Pericardium fibroblast (primary cell): ENCODE results near the gene CFAP410. TPM values are rescaled to one million over a fixed set of nuclear protein-coding genes. Genes with fewer than 3 reads are reported as not detected.

Source experiments
- total RNA-seq: library from RNA; depleted of rRNA; stranded (reverse); fragments of >200 nt; gene quantifications from 2 replicates; pipeline ENCODE4 v1.2.3, GENCODE V29; 2015

CFAP410 gene
- total RNA-seq, result 18.7 and 21.5 TPM in 2 replicates

DNA sequence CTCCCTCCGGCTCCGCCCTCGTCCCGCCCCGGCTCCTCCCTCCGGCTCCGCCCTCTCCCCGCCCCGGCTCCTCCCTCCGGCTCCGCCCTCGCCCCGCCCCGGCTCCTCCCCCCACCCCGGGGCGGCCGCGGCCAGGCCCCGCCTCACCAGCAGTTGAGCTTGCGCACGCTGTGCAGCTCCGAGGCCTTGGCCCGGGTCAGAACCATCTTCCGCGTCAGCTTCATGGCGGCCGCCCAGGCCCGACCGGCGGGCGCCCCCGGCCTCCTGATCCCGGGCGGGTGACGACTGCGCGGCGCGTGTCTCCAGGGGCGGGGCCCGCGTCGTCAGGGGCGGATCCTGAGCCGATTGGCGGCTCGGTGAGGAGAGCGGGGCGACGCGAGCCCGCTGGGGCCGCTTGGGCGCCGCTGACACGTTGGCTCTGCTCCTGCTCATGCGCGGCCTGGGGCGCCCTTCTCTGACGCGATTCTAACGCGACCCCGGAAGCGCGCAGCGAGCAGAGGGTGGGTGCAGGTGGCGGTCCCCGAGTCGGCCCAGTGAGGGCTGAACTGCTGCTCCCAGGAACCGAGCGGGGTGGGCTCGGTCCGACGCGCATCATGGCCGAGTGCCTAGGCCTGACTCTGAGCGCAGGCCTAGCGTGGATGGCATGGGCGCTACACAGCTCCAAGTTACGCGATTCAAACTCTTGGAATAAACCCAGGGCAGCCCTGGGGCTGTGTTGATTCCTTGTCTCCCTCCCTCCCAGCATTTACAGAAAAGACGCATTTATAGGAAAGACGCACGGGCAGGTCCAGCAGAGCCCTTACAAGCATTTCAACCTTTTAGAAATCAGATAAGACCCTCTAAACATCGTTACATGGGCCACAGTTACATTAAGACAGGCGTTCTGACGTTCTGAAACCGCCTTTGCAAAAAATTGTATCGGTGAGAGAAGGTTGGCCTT is at the start of gene CFAP410:
Gene CFAP410 (minus strand): TSS at position 420 of the 940 bp plus-strand sequence. CDS start 196 bp downstream, at position 224.

DNA sequence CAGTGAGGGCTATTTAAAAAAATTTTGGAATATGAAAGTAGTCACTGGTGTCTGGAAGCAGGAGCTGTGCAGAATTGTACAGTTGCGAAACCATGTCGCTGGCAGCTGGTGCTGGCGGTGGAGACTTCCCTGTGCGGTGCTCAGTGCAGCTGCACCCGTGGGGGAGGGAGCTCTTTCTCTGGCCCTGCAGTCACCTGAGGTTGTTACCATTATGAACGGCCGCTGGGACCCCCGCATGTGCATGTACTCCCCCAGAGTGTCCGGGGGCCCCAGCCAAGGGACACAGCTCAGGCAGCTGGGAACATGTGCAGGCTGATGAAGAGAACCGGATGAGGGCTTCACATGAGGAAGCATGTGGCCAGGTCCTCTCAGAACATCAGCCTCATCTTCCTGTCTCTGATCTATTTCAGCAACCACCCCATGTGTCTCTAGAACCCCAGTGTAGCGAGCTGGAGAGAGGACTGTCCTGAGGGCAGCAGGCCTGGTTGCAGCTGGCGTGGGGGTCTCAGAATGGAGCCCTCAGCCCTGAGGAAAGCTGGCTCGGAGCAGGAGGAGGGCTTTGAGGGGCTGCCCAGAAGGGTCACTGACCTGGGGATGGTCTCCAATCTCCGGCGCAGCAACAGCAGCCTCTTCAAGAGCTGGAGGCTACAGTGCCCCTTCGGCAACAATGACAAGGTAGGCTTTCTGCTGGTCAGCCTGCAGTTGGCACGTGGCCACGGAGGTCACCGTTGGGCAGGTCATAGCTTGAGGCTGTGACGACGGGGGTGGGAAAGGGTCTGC is 14.2 kb upstream of the CFAP410 start, which contains the start of gene TRPM2:
Gene TRPM2 (plus strand): TSS at position 431 of the 780 bp plus-strand sequence. CDS start 80 bp downstream, at position 511.

DNA sequence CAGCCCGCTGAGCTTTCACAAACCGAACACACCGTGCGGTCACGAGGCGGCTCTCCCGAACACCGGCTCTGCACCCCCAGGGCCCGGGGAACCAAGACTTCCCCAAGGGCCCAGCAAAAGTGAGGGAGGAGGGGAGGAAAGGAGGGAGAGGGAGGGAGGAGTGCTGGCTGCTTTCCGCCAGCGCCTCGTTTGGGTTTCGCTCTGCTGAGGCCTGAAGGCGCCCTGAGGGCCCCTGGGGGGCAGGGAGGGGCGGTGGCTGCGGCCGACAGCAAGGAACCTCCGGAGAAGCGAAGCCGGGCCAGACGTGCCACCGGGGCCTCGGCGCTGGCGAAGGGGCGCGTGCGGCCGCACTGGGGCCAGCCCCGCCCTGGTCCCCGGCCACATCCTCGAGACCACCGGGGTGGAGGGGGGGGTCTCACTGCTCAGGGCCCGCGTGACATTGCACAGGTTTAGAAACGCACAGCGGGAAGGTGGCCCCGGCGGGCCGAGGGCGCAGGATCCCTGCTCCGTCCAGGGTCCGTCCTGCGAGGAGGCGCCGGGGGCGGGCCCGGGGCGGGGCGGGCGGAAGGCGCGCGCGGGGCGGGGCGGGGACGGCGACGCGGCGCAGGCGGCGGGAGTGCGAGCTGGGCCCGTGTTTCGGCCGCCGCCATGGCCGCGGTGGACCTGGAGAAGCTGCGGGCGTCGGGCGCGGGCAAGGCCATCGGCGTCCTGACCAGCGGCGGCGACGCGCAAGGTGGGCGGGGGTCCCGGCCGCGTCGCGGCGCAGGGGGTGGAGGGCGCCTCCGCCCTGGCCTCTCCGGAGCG is 39.5 kb downstream of the CFAP410 start, which contains the start of gene PFKL:
Gene PFKL (plus strand): TSS at position 596 of the 804 bp plus-strand sequence. CDS start 53 bp downstream, at position 649.

DNA sequence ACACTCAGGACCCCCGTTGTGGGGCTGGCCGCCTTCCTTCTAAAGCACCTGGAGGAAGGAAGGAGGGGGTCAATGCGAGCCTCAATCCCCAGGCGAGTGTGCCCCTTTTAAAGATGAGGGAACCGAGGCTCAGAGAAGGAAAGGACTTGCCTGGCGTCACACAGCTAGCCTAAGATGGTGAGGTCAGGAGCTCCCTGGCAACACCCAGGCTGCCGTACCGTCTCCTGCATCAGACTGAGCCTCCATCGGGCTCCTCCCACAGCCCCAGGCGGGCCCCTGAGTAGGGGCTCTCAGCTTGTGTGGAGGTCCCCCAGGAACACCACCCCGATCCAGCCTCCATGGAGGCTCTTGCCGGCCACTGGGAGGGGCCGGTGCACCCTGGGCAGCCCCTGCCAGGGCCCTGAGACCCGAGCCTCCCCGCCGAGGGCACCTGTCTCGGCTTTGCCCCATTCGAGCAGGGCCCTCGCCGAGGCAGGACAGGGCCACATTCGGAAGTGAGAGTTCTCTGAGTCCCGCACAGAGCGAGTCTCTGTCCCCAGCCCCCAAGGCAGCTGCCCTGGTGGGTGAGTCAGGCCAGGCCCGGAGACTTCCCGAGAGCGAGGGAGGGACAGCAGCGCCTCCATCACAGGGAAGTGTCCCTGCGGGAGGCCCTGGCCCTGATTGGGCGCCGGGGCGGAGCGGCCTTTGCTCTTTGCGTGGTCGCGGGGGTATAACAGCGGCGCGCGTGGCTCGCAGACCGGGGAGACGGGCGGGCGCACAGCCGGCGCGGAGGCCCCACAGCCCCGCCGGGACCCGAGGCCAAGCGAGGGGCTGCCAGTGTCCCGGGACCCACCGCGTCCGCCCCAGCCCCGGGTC is 53.8 kb downstream of the CFAP410 start, which contains the start of gene AIRE:
Gene AIRE (plus strand): TSS at position 739 of the 855 bp plus-strand sequence. CDS start 131 bp downstream, outside the sequence.

Other genes starting within 250 kb of the CFAP410 start
- gene PWP2, start 232.0 kb downstream of the CFAP410 start, total RNA-seq, result 2.2 and 11.2 TPM in 2 replicates
- gene GATD3, start 205.7 kb downstream of the CFAP410 start, total RNA-seq, result 9.9 and 68.1 TPM in 2 replicates
- gene ICOSLG, start 98.4 kb downstream of the CFAP410 start, total RNA-seq, result 0.35 TPM in 1 of 2 replicates, not detected in the other
- not detected in 2 replicates for gene DNMT3L, start 77.5 kb downstream of the CFAP410 start, total RNA-seq
- gene AIRE, start 53.5 kb downstream of the CFAP410 start, total RNA-seq, result not detected in 2 replicates
- gene PFKL, start 39.3 kb downstream of the CFAP410 start, total RNA-seq, result 96.3 and 149 TPM in 2 replicates
- gene TRPM2, start 14.2 kb upstream of the CFAP410 start, total RNA-seq, result not detected in 2 replicates
- gene LRRC3, start 116.1 kb upstream of the CFAP410 start, total RNA-seq, result 3.0 and 3.5 TPM in 2 replicates
- gene KRTAP10-1, start 200.8 kb upstream of the CFAP410 start, total RNA-seq, result not detected in 2 replicates
- gene KRTAP10-2, start 212.1 kb upstream of the CFAP410 start, total RNA-seq, result not detected in 2 replicates
- not detected in 2 replicates for gene KRTAP10-3, start 219.4 kb upstream of the CFAP410 start, total RNA-seq
- gene KRTAP10-4, start 234.3 kb upstream of the CFAP410 start, total RNA-seq, result not detected in 2 replicates
- not detected in 2 replicates for gene KRTAP10-5, start 241.2 kb upstream of the CFAP410 start, total RNA-seq